ENCODE results near the gene ETV6.

The ETV6 gene

DNA sequence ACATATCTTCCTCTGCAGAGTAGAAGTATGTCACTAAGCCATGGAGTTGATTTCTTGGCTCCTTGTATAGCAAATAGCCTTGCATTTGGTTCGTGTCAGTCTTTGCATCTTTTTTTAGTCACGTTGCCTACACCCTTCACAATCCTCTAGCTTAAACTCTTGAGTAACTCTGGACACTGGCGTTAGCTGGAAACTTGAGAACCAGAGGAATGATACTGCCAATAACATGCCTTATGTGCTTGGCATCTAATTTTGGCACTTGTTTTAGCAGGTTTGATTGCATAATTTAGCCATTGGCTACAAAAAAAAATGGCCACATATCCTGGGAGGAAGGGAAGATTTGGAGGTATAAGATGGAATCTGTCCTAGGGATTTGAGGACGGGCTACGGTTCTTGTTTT is 136.2 kb downstream of the ETV6 start:
- no peak for DNase-seq

GRCh38 chr12:11786638-11787365 is 137.3 kb downstream of the ETV6 start:
- no peak for DNase-seq

DNA sequence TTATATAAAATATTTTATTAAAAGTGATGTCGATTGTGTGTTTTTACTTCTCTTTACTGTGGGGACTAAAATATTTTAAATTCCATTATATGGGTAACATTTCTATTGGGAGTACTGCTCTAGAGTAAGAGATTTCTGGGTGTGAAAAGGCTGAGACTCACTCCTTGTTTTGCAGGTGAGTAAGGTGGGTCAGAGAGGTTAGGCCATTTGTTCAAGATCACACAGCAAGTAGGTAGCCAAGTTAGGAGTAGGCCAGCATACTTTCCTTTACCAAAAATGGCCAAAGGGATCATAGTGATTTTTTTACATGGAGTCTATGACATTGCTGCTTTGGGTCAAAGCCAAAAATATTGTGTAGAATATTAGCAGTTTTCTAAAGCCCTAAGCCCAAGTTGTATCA is 138.0 kb downstream of the ETV6 start:
- no peak for DNase-seq

GRCh38 chr12:11787933-11788849 is 138.7 kb downstream of the ETV6 start:
- DNase-seq: no peak

DNA sequence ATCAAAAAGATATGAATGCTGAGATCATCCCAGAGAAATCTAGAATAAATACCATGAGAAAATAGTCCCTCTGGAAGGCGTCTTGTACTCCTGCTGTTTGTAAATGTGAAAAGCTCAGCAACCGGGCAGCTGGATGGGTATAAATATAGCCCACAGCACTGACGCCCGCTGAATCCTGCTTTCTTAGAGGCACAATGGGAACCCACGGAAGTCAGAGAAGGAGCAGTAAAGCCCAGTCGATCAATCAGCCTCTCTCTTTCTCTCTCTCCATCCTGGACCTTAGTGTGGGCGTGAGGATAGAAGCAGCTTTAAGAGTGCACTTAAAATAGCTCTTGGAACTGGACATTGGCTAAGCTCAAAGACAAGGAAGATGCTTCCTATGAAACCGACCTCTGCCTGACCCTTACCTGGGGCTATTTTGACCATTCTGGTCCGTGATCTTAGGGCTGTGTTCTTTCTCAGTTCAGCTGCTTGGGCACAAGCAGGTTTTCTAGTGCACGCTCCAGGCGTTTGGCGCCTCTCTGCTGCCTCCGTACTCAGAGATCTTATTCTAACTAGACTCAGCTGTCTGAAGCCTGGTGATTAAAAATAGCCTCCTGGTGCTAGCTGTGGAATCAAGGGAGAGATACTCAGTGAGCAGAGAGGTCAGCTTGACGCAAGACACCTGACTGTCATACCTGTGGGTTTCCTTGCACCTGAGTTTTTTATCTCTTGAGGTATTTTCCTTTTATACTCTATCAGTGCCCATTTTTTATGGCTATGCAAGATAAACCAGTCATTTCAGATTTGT is 144.6 kb downstream of the ETV6 start:
- no peak for DNase-seq

DNA sequence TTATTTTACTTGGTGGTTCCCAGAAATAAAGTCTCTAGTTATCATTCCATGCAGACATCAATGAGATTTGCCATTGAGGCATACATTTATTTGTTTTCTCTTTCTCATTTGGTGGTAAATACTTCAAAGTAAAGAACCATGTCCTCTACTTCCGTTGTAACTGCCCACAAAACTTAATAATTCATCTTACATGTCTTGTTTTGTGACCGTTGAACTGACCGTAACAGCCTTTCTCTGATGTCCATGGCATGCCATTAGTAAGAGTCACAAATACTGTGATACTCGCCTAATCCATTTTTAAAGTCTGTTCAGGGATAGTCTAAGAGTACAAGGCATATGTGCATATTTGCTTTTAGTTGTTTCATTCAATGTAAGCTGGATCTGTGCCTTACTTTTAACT is 145.3 kb downstream of the ETV6 start:
- no peak for DNase-seq

GRCh38 chr12:11795192-11795912 is 145.9 kb downstream of the ETV6 start:
- no peak for DNase-seq

GRCh38 chr12:11795913-11796459 is 146.5 kb downstream of the ETV6 start:
- DNase-seq: no peak

GRCh38 chr12:11797317-11797913 is 147.9 kb downstream of the ETV6 start:
- no peak for DNase-seq

DNA sequence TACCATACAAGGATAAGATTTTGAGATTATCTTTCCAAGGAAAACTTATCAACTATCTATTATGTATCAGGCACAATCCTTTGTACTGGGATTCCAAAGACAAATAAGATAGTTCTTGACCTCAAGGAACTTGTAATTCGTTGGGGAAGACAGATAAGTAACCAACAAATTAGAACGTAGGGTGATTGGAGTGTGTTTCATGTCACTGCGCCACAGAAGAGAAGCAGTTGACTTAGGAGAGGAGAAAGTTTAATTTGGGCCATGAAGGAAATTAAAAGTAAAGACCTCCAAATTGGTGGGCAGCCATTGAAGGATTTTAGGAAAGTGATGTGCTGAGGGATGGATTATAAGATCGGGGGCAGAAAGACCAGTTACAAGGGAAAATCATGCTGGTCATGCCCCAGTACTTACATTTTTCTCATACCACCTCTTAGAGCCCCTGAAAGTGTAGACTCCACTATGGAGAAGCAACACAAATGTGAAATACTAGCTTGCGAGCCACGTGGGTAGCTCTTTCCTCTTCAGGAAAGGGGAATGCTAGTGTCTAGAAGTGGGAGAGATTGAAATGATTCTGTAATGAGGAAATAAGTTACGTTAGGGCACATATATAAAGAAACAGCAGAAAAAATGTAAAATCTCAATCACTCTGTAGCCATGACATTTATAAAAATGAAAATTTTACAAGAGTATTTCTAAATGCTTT is 148.7 kb downstream of the ETV6 start:
- no peak for DNase-seq

- no peak for DNase-seq
Observed at GRCh38 chr12:11798856-11799501, 149.5 kb downstream of the ETV6 start.

- DNase-seq: no peak
Observed at GRCh38 chr12:11799502-11799873, 150.0 kb downstream of the ETV6 start.

DNA sequence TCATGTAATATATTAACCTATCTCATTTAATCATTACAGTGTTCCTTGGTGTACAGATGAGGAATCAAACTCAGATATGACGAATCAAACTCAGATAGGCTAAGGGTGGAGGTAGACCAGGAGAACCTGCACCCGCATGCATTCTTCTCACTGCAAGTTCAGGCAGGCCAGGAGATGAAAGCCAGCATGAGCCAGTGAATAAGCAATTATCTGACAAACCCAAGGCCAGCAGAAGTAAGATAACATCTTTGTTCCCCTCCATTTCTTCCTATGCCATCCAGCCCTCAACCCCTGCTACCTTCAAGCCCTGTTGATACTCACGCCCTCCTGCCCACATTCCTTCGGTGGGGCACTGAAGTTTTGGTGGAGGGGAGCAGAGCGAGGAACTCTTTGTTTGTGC is 152.2 kb downstream of the ETV6 start:
- DNase-seq: no peak

DNA sequence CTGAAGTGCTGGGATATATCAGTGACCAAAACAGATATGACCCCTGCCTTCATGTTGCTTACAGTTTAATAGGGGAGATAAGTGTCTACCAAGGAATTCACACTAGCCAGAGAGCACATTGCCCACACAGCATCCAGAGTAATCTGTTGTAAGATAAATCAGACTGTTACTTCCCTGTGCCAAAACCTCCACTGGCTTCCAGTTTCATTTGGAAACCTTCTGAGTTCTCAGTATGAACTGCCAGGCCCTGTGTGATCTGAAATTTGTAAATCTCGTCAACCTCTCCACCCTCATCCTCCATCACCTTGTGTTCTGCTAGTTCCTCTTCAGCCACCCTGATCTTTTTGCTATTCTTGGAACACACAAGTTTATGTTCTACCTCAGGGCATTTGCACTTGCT is 154.7 kb downstream of the ETV6 start:
- no peak for DNase-seq

DNA sequence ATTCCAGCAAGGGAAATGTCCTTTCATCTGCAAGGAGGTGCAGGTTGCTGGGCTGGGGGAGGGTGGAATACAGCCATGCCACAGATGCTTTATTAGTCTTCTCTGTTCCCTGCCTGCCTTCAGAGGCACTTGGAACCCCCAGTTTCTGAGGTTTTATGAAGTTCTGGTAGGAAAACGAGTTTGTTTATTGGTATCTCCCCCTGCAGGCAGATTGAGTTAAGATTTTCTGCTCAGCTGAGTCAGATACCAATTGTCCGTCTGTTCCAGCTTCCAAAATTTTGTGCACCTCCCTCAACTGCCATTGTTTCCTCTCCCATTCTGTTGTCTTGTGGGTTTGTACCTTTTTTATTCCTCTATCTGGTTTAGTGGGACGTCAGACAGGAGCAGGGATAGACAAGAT is 155.6 kb downstream of the ETV6 start:
- DNase-seq: no peak

GRCh38 chr12:11805680-11806079 is 156.2 kb downstream of the ETV6 start:
- DNase-seq: no peak

GRCh38 chr12:11807458-11807857 is 158.0 kb downstream of the ETV6 start:
- DNase-seq: no peak

DNA sequence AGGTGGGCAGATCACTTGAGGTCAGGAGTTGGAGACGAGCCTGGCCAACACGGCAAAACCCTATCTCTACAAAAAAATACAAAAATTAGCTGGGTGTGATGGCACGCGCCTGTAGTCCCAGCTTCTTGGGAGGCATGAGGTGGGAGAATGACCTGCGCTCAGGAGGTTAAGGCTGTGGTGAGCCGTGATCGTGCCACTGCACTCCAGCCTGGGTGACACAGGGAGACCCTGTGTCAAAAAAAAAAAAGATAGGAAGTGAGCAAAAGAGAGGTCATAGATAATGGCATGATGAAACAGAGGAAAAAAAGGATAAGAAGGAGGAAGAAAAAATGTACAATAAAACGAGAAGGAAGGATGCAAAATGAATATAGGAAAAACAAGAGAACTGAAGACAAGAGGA is 159.5 kb downstream of the ETV6 start:
- DNase-seq: no peak

DNA sequence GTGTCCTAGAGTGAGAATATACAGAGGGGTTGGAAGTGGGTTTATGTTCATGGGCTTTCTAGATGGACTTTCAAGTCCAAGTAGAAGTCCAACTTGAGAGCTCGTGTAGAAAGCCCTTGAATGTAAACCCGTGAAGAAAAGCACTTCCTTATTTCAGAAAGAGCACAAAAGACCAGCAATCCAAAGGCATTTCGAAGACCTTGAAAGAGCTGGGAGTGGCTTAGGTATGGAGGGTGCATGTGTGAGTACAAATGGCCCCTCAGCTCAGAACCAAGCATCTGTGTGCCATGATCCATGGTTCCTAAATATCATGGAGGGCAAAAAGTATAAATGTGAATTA is 160.7 kb downstream of the ETV6 start:
- DNase-seq: no peak

DNA sequence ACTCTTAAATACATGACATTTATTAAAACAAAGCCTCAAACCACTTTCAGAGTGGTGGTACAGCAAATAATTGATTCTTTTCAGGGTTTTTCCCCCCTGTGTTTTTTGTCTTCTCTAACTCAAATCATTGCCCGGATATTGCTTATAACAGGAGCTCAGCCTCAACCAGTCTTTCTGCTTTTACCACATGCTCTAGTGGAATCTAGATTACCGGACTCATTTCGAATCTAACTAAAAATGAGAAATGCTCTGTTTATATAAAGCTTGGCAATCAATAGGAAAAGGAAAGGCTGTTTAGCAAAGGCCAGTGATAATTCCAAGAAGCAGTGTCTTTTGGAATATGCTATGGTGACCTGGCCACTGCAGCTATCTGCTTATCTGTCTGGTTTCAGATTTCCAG is 161.5 kb downstream of the ETV6 start:
- DNase-seq: no peak

DNA sequence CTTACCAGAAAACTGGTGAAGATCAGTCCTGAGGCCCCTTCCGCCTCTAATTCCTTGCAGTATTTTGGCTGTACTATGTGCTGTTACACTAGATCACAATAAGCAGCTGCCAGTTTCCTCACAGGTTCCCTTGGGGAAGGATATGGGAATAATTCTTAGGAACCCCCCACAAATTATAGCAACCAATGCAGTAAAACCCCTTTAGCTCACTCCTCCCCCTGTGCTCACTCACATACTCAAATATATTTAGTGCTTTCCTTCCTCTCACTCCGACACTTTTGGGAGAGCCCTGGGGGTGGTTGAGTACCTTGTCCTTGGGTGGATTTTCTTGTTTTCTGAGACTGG is 162.7 kb downstream of the ETV6 start:
- DNase-seq: no peak

Measured in CD4-positive, alpha-beta T cell treated with Interleukin-1 beta for 1 hour (primary cell).